K562 (cell line): ENCODE data around the gene PPT2. TPM values are rescaled to one million over a fixed set of nuclear protein-coding genes. Genes with fewer than 3 reads are reported as not detected.

Experiments
- DNMT1 ChIP-seq: fragments of 450-650 bp; IDR thresholded peaks from 2 replicates; pipeline ENCODE4 v1.6.1; 2016; ENCODE audit warnings: antibody characterized with exemption, mild to moderate bottlenecking
- ETV5 ChIP-seq: sonication (generic); formaldehyde crosslinking; IDR thresholded peaks from 2 replicates; pipeline ENCODE4 v1.4.0; 2020; ENCODE audit warnings: low read depth, mild to moderate bottlenecking, missing genetic modification reagents
- KHSRP ChIP-seq: fragments of 450-650 bp; IDR thresholded peaks from 2 replicates; pipeline ENCODE4 v1.6.1; 2017
- RBM22 ChIP-seq: fragments of 200-400 bp; formaldehyde crosslinking; IDR thresholded peaks from 2 replicates; pipeline ENCODE4 v1.6.1; 2018; ENCODE audit warnings: low read length, low read depth; ENCODE audit not compliant: poor library complexity, severe bottlenecking
- ZNF217 ChIP-seq: sonication (generic); formaldehyde crosslinking; IDR thresholded peaks from 2 replicates; pipeline ENCODE4 v1.8.0; 2022; ENCODE audit warnings: mild to moderate bottlenecking, missing genetic modification reagents
- ZNF24 ChIP-seq: fragments of 450-650 bp; IDR thresholded peaks from 2 replicates; pipeline ENCODE4 v1.6.1; 2016
- polyA plus RNA-seq, 8 experiments: library from polyadenylated mRNA; depleted of rRNA in 4 of 8; stranded (reverse) in 5 of 8; unstranded in 3 of 8; fragments of >200 nt; fragmentation: Nextera tagmentation in 2 of 8; fragmentation: Illumina TruSeq in 1 of 8; extraction: Ambion mirVana in 2 of 8; extraction: Trizol in 1 of 8; gene quantifications; 2 replicates each; pipeline versions ENCODE4 v1.2.1 to v1.2.3, GENCODE V29; 2011 to 2014; ENCODE audit warnings: inconsistent platforms in 1 of 8, missing spikeins in 1 of 8
- total RNA-seq, 7 experiments: library from RNA; depleted of rRNA in 6 of 7; stranded (reverse); fragments of >200 nt in 6 of 7; fragmentation: Illumina TruSeq in 2 of 7; extraction: Trizol in 2 of 7; gene quantifications; 2 replicates each; pipeline versions ENCODE4 v1.2.1 to v1.2.3, GENCODE V29; 2011 to 2021; ENCODE audit warnings: low replicate concordance in 1 of 7
- TF ChIP-seq, protein P1 (sequence below): fragments of 150-350 bp; conservative IDR thresholded peaks from 2 replicates; pipeline ENCODE4 v1.6.1; 2014; ENCODE audit warnings: low read length
- TF ChIP-seq, protein P2 (sequence below): fragments of 450-650 bp; IDR thresholded peaks from 2 replicates; pipeline ENCODE4 v1.6.1; 2016; ENCODE audit warnings: low read depth
- TF ChIP-seq, protein P3 (sequence below): fragments of 450-650 bp; conservative IDR thresholded peaks from 2 replicates; pipeline ENCODE4 v1.6.1; 2016; ENCODE audit warnings: missing genetic modification characterization, low read depth, mild to moderate bottlenecking, missing compliant biosample characterization, moderate library complexity
- TF ChIP-seq, protein P4 (sequence below): fragments of 450-650 bp; formaldehyde crosslinking; IDR thresholded peaks from 2 replicates; pipeline ENCODE4 v1.4.0; 2020; ENCODE audit warnings: mild to moderate bottlenecking, mixed read lengths
- TF ChIP-seq, protein P5 (sequence below): fragments of 450-650 bp; formaldehyde crosslinking; IDR thresholded peaks from 2 replicates; pipeline ENCODE4 v1.4.0; 2020; ENCODE audit warnings: mild to moderate bottlenecking, moderate library complexity

PPT2 gene
- total and polyA plus RNA-seq, 9 of the 15 experiments (the other 6 are each of a cell fraction or from before 2014, with no cell fraction given), result 27.4 to 98.8 (median 69.9) TPM

DNA sequence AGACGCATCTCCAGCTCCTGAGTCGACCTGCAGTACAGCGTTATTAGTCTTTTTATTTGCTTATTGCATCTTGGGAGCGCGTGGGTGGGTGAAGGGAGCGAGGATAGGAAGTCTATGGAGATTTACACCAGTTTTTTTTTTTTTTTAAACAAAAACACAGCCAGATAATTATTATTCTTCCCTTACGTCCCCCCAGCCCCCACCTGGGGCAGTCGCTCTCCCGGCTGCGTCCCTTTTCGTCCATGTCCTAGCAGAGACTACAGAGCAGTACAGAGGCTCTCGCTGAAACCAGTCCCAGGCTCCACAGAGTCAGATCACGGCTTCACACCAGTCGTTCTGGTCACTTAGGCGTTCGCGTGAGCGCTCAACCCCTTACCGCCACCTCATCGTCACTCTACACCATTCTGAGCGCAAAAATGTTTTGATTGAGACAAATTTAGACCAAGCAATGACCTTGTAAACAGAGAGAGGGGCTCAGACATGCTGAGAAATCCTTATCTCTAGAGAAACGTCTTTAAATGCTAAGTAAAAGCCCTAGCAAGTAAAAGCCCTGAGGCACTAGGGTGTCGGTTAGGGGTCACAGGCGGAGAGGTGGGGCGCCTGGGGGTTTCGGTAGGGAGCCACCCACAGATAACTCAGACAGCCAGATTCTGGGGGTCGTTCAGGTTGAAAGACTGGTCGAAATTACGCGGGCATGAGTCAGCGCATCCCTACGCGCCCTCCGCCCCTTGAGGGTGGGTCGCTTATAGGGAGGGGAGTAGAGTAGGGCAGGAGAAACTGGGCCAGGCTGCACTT lies 975 bp upstream of the PPT2 start (continued):
- TF ChIP-seq, protein P1, sequence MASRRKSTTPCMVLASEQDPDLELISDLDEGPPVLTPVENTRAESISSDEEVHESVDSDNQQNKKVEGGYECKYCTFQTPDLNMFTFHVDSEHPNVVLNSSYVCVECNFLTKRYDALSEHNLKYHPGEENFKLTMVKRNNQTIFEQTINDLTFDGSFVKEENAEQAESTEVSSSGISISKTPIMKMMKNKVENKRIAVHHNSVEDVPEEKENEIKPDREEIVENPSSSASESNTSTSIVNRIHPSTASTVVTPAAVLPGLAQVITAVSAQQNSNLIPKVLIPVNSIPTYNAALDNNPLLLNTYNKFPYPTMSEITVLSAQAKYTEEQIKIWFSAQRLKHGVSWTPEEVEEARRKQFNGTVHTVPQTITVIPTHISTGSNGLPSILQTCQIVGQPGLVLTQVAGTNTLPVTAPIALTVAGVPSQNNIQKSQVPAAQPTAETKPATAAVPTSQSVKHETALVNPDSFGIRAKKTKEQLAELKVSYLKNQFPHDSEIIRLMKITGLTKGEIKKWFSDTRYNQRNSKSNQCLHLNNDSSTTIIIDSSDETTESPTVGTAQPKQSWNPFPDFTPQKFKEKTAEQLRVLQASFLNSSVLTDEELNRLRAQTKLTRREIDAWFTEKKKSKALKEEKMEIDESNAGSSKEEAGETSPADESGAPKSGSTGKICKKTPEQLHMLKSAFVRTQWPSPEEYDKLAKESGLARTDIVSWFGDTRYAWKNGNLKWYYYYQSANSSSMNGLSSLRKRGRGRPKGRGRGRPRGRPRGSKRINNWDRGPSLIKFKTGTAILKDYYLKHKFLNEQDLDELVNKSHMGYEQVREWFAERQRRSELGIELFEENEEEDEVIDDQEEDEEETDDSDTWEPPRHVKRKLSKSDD, result no peak
- no peak for TF ChIP-seq KHSRP
- TF ChIP-seq, protein P2, sequence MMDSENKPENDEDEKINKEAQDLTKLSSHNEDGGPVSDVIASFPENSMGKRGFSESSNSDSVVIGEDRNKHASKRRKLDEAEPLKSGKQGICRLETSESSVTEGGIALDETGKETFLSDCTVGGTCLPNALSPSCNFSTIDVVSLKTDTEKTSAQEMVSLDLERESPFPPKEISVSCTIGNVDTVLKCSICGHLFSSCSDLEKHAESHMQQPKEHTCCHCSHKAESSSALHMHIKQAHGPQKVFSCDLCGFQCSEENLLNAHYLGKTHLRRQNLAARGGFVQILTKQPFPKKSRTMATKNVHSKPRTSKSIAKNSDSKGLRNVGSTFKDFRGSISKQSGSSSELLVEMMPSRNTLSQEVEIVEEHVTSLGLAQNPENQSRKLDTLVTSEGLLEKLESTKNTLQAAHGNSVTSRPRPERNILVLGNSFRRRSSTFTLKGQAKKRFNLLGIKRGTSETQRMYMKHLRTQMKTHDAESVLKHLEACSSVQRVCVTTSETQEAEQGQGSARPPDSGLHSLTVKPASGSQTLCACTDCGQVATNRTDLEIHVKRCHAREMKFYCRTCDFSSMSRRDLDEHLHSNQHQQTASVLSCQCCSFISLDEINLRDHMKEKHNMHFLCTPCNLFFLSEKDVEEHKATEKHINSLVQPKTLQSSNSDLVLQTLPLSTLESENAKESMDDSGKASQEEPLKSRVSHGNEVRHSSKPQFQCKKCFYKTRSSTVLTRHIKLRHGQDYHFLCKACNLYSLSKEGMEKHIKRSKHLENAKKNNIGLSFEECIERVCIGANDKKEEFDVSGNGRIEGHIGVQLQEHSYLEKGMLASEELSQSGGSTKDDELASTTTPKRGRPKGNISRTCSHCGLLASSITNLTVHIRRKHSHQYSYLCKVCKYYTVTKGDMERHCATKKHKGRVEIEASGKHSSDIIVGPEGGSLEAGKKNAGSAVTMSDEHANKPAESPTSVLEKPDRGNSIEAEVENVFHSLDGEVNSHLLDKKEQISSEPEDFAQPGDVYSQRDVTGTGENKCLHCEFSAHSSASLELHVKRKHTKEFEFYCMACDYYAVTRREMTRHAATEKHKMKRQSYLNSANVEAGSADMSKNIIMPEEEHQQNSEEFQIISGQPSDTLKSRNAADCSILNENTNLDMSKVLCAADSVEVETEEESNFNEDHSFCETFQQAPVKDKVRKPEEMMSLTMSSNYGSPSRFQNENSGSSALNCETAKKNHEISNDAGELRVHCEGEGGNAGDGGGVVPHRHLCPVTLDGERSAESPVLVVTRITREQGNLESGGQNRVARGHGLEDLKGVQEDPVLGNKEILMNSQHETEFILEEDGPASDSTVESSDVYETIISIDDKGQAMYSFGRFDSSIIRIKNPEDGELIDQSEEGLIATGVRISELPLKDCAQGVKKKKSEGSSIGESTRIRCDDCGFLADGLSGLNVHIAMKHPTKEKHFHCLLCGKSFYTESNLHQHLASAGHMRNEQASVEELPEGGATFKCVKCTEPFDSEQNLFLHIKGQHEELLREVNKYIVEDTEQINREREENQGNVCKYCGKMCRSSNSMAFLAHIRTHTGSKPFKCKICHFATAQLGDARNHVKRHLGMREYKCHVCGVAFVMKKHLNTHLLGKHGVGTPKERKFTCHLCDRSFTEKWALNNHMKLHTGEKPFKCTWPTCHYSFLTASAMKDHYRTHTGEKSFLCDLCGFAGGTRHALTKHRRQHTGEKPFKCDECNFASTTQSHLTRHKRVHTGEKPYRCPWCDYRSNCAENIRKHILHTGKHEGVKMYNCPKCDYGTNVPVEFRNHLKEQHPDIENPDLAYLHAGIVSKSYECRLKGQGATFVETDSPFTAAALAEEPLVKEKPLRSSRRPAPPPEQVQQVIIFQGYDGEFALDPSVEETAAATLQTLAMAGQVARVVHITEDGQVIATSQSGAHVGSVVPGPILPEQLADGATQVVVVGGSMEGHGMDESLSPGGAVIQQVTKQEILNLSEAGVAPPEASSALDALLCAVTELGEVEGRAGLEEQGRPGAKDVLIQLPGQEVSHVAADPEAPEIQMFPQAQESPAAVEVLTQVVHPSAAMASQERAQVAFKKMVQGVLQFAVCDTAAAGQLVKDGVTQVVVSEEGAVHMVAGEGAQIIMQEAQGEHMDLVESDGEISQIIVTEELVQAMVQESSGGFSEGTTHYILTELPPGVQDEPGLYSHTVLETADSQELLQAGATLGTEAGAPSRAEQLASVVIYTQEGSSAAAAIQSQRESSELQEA, result no peak
- no peak for TF ChIP-seq RBM22
- TF ChIP-seq, protein P3, sequence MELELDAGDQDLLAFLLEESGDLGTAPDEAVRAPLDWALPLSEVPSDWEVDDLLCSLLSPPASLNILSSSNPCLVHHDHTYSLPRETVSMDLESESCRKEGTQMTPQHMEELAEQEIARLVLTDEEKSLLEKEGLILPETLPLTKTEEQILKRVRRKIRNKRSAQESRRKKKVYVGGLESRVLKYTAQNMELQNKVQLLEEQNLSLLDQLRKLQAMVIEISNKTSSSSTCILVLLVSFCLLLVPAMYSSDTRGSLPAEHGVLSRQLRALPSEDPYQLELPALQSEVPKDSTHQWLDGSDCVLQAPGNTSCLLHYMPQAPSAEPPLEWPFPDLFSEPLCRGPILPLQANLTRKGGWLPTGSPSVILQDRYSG (tag), result no peak
- TF ChIP-seq ZNF24, result no peak
- no peak for TF ChIP-seq ZNF217 (CRISPR knock-in tag)
- TF ChIP-seq, protein P4, sequence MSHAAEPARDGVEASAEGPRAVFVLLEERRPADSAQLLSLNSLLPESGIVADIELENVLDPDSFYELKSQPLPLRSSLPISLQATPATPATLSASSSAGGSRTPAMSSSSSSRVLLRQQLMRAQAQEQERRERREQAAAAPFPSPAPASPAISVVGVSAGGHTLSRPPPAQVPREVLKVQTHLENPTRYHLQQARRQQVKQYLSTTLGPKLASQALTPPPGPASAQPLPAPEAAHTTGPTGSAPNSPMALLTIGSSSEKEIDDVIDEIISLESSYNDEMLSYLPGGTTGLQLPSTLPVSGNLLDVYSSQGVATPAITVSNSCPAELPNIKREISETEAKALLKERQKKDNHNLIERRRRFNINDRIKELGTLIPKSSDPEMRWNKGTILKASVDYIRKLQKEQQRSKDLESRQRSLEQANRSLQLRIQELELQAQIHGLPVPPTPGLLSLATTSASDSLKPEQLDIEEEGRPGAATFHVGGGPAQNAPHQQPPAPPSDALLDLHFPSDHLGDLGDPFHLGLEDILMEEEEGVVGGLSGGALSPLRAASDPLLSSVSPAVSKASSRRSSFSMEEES (CRISPR knock-in tag), result no peak
- TF ChIP-seq DNMT1, result no peak
- no peak for TF ChIP-seq ETV5 (CRISPR knock-in tag)
- TF ChIP-seq, protein P5, sequence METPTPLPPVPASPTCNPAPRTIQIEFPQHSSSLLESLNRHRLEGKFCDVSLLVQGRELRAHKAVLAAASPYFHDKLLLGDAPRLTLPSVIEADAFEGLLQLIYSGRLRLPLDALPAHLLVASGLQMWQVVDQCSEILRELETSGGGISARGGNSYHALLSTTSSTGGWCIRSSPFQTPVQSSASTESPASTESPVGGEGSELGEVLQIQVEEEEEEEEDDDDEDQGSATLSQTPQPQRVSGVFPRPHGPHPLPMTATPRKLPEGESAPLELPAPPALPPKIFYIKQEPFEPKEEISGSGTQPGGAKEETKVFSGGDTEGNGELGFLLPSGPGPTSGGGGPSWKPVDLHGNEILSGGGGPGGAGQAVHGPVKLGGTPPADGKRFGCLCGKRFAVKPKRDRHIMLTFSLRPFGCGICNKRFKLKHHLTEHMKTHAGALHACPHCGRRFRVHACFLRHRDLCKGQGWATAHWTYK (CRISPR knock-in tag), result no peak
